MM.1S (cell line): ENCODE data around the gene ALG14.

Experiments
- DNase-seq: peaks from one replicate; pipeline ENCODE4 v3.0.0-alpha.2; 2015
- H2AFZ ChIP-seq: fragments of 300-600 bp; sonication (generic); 2 replicates; pipeline ENCODE4 v1.6.0; 2016; ENCODE audit warnings: antibody characterized with exemption, low read length
- H3F3A ChIP-seq: fragments of 300-600 bp; sonication (generic); 2 replicates; pipeline ENCODE4 v1.6.1; 2016; ENCODE audit warnings: mild to moderate bottlenecking, antibody characterized with exemption, low read length, moderate library complexity, mixed read lengths; ENCODE audit not compliant: insufficient read depth
- H3K27ac ChIP-seq: fragments of 300-600 bp; sonication (generic); 2 replicates; pipeline ENCODE4 v1.5.1; 2016; ENCODE audit warnings: mild to moderate bottlenecking, low read length
- H3K27me3 ChIP-seq: fragments of 300-600 bp; sonication (generic); replicated peaks from 2 replicates; pipeline ENCODE4 v1.6.0; 2016; ENCODE audit warnings: low read length; ENCODE audit not compliant: insufficient read depth
- H3K36me3 ChIP-seq: fragments of 300-600 bp; sonication (generic); replicated peaks from 2 replicates; pipeline ENCODE4 v1.6.1; 2016; ENCODE audit warnings: mild to moderate bottlenecking, low read length, mixed read lengths; ENCODE audit not compliant: insufficient read depth
- H3K4me1 ChIP-seq: fragments of 300-600 bp; sonication (generic); 2 replicates; pipeline ENCODE4 v1.6.1; 2016; ENCODE audit warnings: low read length, mixed read lengths
- H3K4me2 ChIP-seq: fragments of 300-600 bp; sonication (generic); 2 replicates; pipeline ENCODE4 v1.6.0; 2016; ENCODE audit warnings: low read depth, low read length
- H3K4me3 ChIP-seq: fragments of 300-600 bp; sonication (generic); 2 replicates; pipeline ENCODE4 v1.5.1; 2016; ENCODE audit warnings: low read length, mixed read lengths
- H3K79me2 ChIP-seq: fragments of 300-600 bp; sonication (generic); 2 replicates; pipeline ENCODE4 v1.6.1; 2016; ENCODE audit warnings: mixed run types, low read length, mixed read lengths
- H3K9ac ChIP-seq: fragments of 300-600 bp; sonication (generic); 2 replicates; pipeline ENCODE4 v1.6.1; 2016; ENCODE audit warnings: low read length, mixed read lengths
- H3K9me2 ChIP-seq: fragments of 300-600 bp; sonication (generic); replicated peaks from 2 replicates; pipeline ENCODE4 v1.6.1; 2016; ENCODE audit warnings: mild to moderate bottlenecking, low read length, mixed read lengths; ENCODE audit not compliant: insufficient read depth
- H3K9me3 ChIP-seq: fragments of 300-600 bp; sonication (generic); replicated peaks from 2 replicates; pipeline ENCODE4 v1.6.1; 2016; ENCODE audit warnings: mild to moderate bottlenecking, low read length, mixed read lengths; ENCODE audit not compliant: insufficient read depth
- H4K20me1 ChIP-seq: fragments of 300-600 bp; sonication (generic); 2 replicates; pipeline ENCODE4 v1.6.1; 2016; ENCODE audit warnings: mild to moderate bottlenecking, low read length, moderate library complexity, mixed read lengths; ENCODE audit not compliant: insufficient read depth
- CTCF ChIP-seq: fragments of 300-600 bp; sonication (generic); IDR thresholded peaks from 2 replicates; pipeline ENCODE4 v1.5.1; 2016; ENCODE audit warnings: antibody characterized with exemption, low read length, mixed read lengths
- EZH2 ChIP-seq: fragments of 300-600 bp; sonication (generic); optimal IDR thresholded peaks from 2 replicates; pipeline ENCODE3; 2017; ENCODE audit warnings: low read depth, mild to moderate bottlenecking, antibody characterized with exemption, low read length, mixed read lengths
- EZH2phosphoT487 ChIP-seq: fragments of 300-600 bp; sonication (generic); IDR thresholded peaks from 2 replicates; pipeline ENCODE4 v1.6.1; 2018; ENCODE audit warnings: antibody characterized with exemption, low read length

The ALG14 gene

GRCh38 chr1:94969137-94969536 lies 103.6 kb downstream of the ALG14 start:
- DNase-seq, result no peak
- H3K36me3 ChIP-seq, result no peaks in the 10 kb centered on the region
- no peaks in the 10 kb centered on the region for H3K79me2 ChIP-seq
- H3K9me2 ChIP-seq, result no peaks in the 10 kb centered on the region
- H3K27ac ChIP-seq, result no peak overlapping the region
- H3K9me3 ChIP-seq, result no peaks in the 10 kb centered on the region
- H4K20me1 ChIP-seq, result no peaks in the 10 kb centered on the region
- TF ChIP-seq CTCF (no peak), EZH2phosphoT487 (no peak), EZH2 (no peak)
- no peak overlapping the region for H3K4me3 ChIP-seq
- no peak overlapping the region for H2AFZ ChIP-seq
- H3K4me1 ChIP-seq, result no peaks in the 10 kb centered on the region
- H3F3A ChIP-seq, result no peaks in the 10 kb centered on the region
- no peaks in the 10 kb centered on the region for H3K27me3 ChIP-seq
- H3K4me2 ChIP-seq, result no peak overlapping the region
- no peak overlapping the region for H3K9ac ChIP-seq

- Histone ChIP-seq H3K27ac (no peak overlapping the region), H3F3A (no peaks in the 10 kb centered on the region), H3K27me3 (no peaks in the 10 kb centered on the region), H3K79me2 (no peaks in the 10 kb centered on the region), H3K9me3 (no peaks in the 10 kb centered on the region), H4K20me1 (no peaks in the 10 kb centered on the region), H3K4me2 (no peak overlapping the region), H2AFZ (no peak overlapping the region), H3K9me2 (no peaks in the 10 kb centered on the region), H3K4me3 (no peak overlapping the region), H3K9ac (no peak overlapping the region), H3K4me1 (no peaks in the 10 kb centered on the region), H3K36me3 (no peaks in the 10 kb centered on the region)
- TF ChIP-seq CTCF (no peak), EZH2 (no peak), EZH2phosphoT487 (no peak)
- no peak for DNase-seq
These were observed 106.7 kb downstream of the ALG14 start for GRCh38 chr1:94966033-94966432.

GRCh38 chr1:94963864-94964263 lies 108.9 kb downstream of the ALG14 start:
- no peaks in the 10 kb centered on the region for H3K4me1 ChIP-seq
- H2AFZ ChIP-seq, result no peak overlapping the region
- TF ChIP-seq EZH2 (no peak), CTCF (no peak)
- H3K4me2 ChIP-seq, result no peak overlapping the region
- H3K27ac ChIP-seq, result no peak overlapping the region
- no peaks in the 10 kb centered on the region for H3K9me2 ChIP-seq
- H3K79me2 ChIP-seq, result no peaks in the 10 kb centered on the region
- no peaks in the 10 kb centered on the region for H4K20me1 ChIP-seq
- H3K9me3 ChIP-seq, result no peaks in the 10 kb centered on the region
- no peaks in the 10 kb centered on the region for H3F3A ChIP-seq
- H3K27me3 ChIP-seq, result no peaks in the 10 kb centered on the region
- DNase-seq, result no peak
- no peak overlapping the region for H3K9ac ChIP-seq
- no peak overlapping the region for H3K4me3 ChIP-seq
- no peaks in the 10 kb centered on the region for H3K36me3 ChIP-seq
